Caco-2 (cell line): ENCODE data around the gene ARL6IP4. TPM values are rescaled to one million over a fixed set of nuclear protein-coding genes. Genes with fewer than 3 reads are reported as not detected.
A peak's percentile ranks its signal among the peaks of the same experiment; 100 is the strongest.

Experiments
- BruUV-seq: library from RNA; stranded (reverse); fragments of 400-500 nt; replicated peaks from 2 replicates; lab custom pipeline; 2021; lab: Mats Ljungman, UMichigan
- CTCF ChIA-PET: fragments of 300-600 bp; sonication (Branson Sonifier 250); formaldehyde crosslinking; loops from one replicate; lab custom pipeline; 2022; ENCODE audit warnings: antibody characterized with exemption; lab: Charles Lee
- POLR2A ChIA-PET: fragments of 300-600 bp; sonication (Branson Sonifier 250); formaldehyde crosslinking; loops from one replicate; lab custom pipeline; 2022; ENCODE audit warnings: antibody characterized with exemption; lab: Charles Lee
- DNase-seq, 2 experiments: peaks; one replicate each; pipeline versions ENCODE4 v3.0.0 to v3.0.0-alpha.2; 2020 to 2022
- H3K27me3 ChIP-seq: replicated peaks from 2 replicates; pipeline ENCODE4 v1.6.0; 2011; ENCODE audit warnings: low read length; ENCODE audit not compliant: control insufficient read depth, insufficient read depth
- H3K36me3 ChIP-seq: 2 replicates; pipeline ENCODE4 v1.5.1; 2011; ENCODE audit warnings: low read length; ENCODE audit not compliant: control insufficient read depth, insufficient read depth
- H3K4me1 ChIP-seq: fragments of 250-450 bp; sonication (Bioruptor Pico); 2 replicates; pipeline ENCODE4 v1.5.1; 2020; ENCODE audit warnings: mild to moderate bottlenecking
- H3K4me3 ChIP-seq: 2 replicates; pipeline ENCODE4 v1.5.1; 2011; ENCODE audit warnings: low read depth, mild to moderate bottlenecking, control low read depth, low read length
- H3K9me3 ChIP-seq: fragments of 250-450 bp; sonication (Bioruptor Pico); 2 replicates; pipeline ENCODE4 v1.5.1; 2020; ENCODE audit warnings: mild to moderate bottlenecking, moderate library complexity
- H3K27ac Mint-ChIP-seq: one replicate; pipeline ENCODE4 v1.8.0; 2022; ENCODE audit warnings: mixed read lengths; ENCODE audit not compliant: unreplicated experiment
- H3K27me3 Mint-ChIP-seq: one replicate; pipeline ENCODE4 v1.8.0; 2022; ENCODE audit warnings: mixed read lengths; ENCODE audit not compliant: insufficient read depth, unreplicated experiment
- H3K36me3 Mint-ChIP-seq: one replicate; pipeline ENCODE4 v1.8.0; 2022; ENCODE audit warnings: mild to moderate bottlenecking, mixed read lengths; ENCODE audit not compliant: insufficient read depth, unreplicated experiment
- H3K4me1 Mint-ChIP-seq: one replicate; pipeline ENCODE4 v1.8.0; 2022; ENCODE audit warnings: low read depth, mixed read lengths; ENCODE audit not compliant: unreplicated experiment
- H3K4me3 Mint-ChIP-seq: one replicate; pipeline ENCODE4 v1.8.0; 2022; ENCODE audit warnings: mild to moderate bottlenecking, moderate library complexity, mixed read lengths; ENCODE audit not compliant: unreplicated experiment
- H3K9me3 Mint-ChIP-seq: one replicate; pipeline ENCODE4 v1.8.0; 2022; ENCODE audit warnings: mixed read lengths; ENCODE audit not compliant: unreplicated experiment
- CTCF ChIP-seq, 2 experiments: fragments of 200-600 bp in 1 of 2; IDR thresholded peaks; 1 replicate in 1 of 2; 2 replicates in 1 of 2; pipeline versions ENCODE4 v1.5.1 to v1.8.0; 2011 to 2022; ENCODE audit warnings: antibody characterized with exemption in 1 of 2, control low read depth in 1 of 2, inconsistent platforms in 1 of 2, low read depth in 1 of 2, low read length in 1 of 2, mild to moderate bottlenecking in 1 of 2, moderate library complexity in 1 of 2; ENCODE audit not compliant: insufficient read depth in 1 of 2, severe bottlenecking in 1 of 2, unreplicated experiment in 1 of 2
- intact Hi-C: fragments of 100-400 bp; cut with micrococcal nuclease; formaldehyde crosslinking; loops from one replicate; pipeline ENCODE4 v1.10.0; 2022; ENCODE audit not compliant: unreplicated experiment
- total RNA-seq: library from RNA; stranded (reverse); gene quantifications from 2 replicates; pipeline ENCODE4 v1.2.3, GENCODE V29; 2022

ARL6IP4 gene
- total RNA-seq, 1 experiment from 2014 or later = 103 TPM

- Mint-ChIP-seq H3K9me3 (no peaks in the 10 kb centered on the region), H3K27me3 (no peaks in the 10 kb centered on the region), H3K4me3 (no peak overlapping the region), H3K27ac (no peak overlapping the region), H3K36me3 (no peaks in the 10 kb centered on the region), H3K4me1 (peaks cover under 1% of the 10 kb centered on the region)
- H3K9me3 ChIP-seq = no peaks in the 10 kb centered on the region
- ChIA-PET CTCF (interaction anchor here (0.7 to 1.0 kb wide), 2 partner anchors 91 to 159 kb away, joined by 4 to 6 read pairs; no protein-coding TSS in a partner anchor), POLR2A (no interaction called here)
- no peaks in the 10 kb centered on the region for H3K27me3 ChIP-seq
- H3K4me1 ChIP-seq = peaks cover 10% of the 10 kb centered on the region; the same call in 1 of the 2 replicates
- TF ChIP-seq CTCF (IDR thresholded peaks at IDR 0.05; ENCODE audit: insufficient read depth in 1 of 2, low read depth in 1 of 2, low read length in 1 of 2, severe bottlenecking in 1 of 2, unreplicated experiment in 1 of 2) = peak; percentile 76 to 88
- no peak overlapping the region for H3K4me3 ChIP-seq
- intact Hi-C loops = loop anchor here (1.0 kb wide), 3 partner anchors 72 to 159 kb away; no protein-coding TSS in a partner anchor
- no peaks in the 10 kb centered on the region for H3K36me3 ChIP-seq
- DNase-seq = peak; percentile 73 to 76
- no TSS peak for BruUV-seq
Observed at GRCh38 chr12:122951979-122952892, 28.2 kb upstream of the ARL6IP4 start.

GRCh38 chr12:122955156-122955555, 25.3 kb upstream of the ARL6IP4 start:
- H3K27me3 ChIP-seq = no peaks in the 10 kb centered on the region
- no peaks in the 10 kb centered on the region for H3K36me3 Mint-ChIP-seq
- no peaks in the 10 kb centered on the region for H3K4me1 Mint-ChIP-seq
- H3K9me3 Mint-ChIP-seq = no peaks in the 10 kb centered on the region
- no peak for TF ChIP-seq CTCF (IDR thresholded peaks at IDR 0.05; ENCODE audit: insufficient read depth in 1 of 2, low read depth in 1 of 2, low read length in 1 of 2, severe bottlenecking in 1 of 2, unreplicated experiment in 1 of 2)
- H3K36me3 ChIP-seq = no peaks in the 10 kb centered on the region
- peaks cover 10% of the 10 kb centered on the region; the same call in 1 of the 2 replicates for H3K4me1 ChIP-seq
- ChIA-PET POLR2A (no interaction called here), CTCF (interaction anchor here (0.6 kb wide), 1 partner anchor 94 kb away, joined by 3 read pairs; no protein-coding TSS in a partner anchor)
- no TSS peak for BruUV-seq
- no peaks in the 10 kb centered on the region for H3K27me3 Mint-ChIP-seq
- H3K4me3 ChIP-seq = no peak overlapping the region
- intact Hi-C loops = no loop called here
- no peaks in the 10 kb centered on the region for H3K9me3 ChIP-seq
- no peak overlapping the region for H3K27ac Mint-ChIP-seq
- DNase-seq = no peak
- H3K4me3 Mint-ChIP-seq = no peak overlapping the region

GRCh38 chr12:122956035-122956434, 24.4 kb upstream of the ARL6IP4 start:
- H3K4me3 Mint-ChIP-seq = no peak overlapping the region
- no peaks in the 10 kb centered on the region for H3K4me1 Mint-ChIP-seq
- ChIA-PET POLR2A (no interaction called here), CTCF (no interaction called here)
- Histone ChIP-seq H3K4me3 (no peak overlapping the region), H3K36me3 (no peaks in the 10 kb centered on the region), H3K4me1 (peaks cover 10% of the 10 kb centered on the region; the same call in 1 of the 2 replicates), H3K9me3 (no peaks in the 10 kb centered on the region), H3K27me3 (no peaks in the 10 kb centered on the region)
- no peaks in the 10 kb centered on the region for H3K36me3 Mint-ChIP-seq
- no peak for TF ChIP-seq CTCF (IDR thresholded peaks at IDR 0.05; ENCODE audit: insufficient read depth in 1 of 2, low read depth in 1 of 2, low read length in 1 of 2, severe bottlenecking in 1 of 2, unreplicated experiment in 1 of 2)
- no peak overlapping the region for H3K27ac Mint-ChIP-seq
- no peaks in the 10 kb centered on the region for H3K27me3 Mint-ChIP-seq
- BruUV-seq = no TSS peak
- no peaks in the 10 kb centered on the region for H3K9me3 Mint-ChIP-seq
- intact Hi-C loops = no loop called here
- DNase-seq = no peak
